HS-27A (cell line): ENCODE measurements around the gene CACNG5.
A peak's percentile ranks its signal among the peaks of the same experiment; 100 is the strongest.

Experiments
- DNase-seq: peaks from one replicate; pipeline ENCODE4 v3.0.0-alpha.2; 2012; ENCODE audit warnings: low read depth, missing footprints

The CACNG5 gene

DNA sequence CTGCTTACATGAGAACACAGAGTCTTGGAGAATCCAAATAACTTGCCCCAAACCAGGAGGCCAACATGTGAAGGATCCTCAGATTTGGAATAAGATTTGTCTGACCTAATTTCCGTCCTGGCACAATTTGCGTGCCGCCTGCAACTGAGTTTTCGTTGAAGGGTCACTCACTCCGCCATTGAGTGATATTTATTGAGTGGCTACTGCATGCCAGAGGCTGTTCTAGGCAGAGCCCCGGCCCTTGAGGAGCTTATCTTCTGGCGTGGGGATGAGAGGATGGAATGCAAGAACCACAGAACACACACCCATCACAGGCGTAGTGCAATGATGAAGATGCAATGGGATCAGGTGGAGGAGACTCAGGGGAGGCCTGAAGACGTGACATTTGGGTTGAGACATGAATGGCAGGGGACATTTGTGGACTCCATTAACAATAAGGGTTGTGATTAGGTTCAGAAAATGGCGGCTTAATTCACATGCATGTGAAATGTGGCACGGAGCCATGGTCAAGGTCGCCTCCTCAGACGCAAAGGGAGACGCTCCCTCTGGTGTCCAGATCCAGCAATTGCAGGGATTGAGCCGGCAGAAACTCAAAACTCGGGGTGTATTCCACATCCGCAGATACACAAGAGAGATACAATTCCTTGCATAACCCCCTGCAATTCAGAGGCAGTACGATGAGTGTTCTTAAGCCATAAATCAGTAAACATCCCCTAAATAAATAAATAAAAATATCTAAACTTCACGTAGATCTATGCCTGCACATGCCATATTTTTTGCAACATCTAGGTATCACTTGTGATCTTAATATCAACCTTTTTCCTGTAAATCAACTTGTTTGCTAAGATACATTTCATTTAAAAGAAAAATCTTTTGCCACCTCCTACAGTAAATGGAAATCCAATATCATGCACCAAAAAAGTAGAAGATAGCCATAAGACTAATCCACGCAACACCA lies 71.7 kb downstream of the CACNG5 start:
- DNase-seq: peak; percentile 23

DNA sequence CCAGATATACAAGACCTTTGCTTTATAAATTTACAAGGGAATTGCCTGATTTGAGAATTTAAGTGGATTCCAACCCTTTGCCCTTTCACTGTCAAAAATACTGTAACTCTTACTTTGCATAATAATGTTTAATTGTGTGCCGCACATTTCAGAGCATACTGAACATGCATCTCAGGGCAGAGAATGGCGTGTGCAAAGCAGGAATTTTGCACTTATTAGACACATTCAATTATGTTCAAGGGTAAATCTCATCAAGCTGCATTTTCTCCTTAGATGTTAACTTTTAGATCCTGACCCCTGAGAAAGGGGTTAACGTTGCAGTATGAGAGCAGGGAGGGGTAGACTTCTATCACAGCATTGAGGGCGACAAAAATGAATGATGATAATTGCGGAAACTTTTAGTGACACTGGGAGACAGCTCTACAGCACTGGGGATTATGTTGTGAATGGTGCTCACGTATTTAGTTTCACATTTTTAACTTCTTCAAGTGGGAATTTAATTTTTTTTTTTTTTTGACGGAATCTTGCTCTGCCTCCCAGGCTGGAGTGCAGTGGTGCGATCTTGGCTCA lies 75.0 kb downstream of the CACNG5 start:
- DNase-seq: no peak

DNA sequence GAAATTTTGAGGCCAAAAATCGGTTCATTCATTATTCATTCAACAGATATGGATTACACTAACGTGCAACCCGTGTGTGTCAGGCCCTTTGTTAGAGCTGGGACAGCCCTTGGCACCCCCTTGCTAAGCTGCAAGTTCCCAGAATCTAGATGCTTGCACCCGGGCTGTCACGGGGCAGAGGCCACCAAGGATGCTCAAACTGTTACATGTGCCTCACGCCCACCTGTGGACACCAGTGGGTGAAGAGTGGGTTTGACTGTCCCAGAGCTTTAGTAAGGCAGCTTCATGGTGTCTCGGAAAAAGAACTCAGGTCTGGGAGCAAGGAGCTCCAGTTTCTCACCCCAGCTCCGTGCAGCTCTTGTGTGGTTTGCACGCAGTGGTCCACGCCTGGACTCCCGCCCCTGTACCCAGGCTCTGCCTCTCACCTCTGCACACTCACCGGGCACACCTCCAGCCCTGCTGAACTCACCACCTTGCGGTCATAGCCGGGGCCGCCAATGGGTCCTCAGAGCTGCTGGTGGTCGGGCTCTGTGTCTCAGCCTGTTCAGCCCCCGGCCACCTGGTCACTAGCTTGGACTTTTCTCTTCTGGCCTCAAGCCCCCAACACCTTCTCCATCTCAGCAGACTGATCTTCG lies 75.9 kb downstream of the CACNG5 start:
- DNase-seq: no peak

DNA sequence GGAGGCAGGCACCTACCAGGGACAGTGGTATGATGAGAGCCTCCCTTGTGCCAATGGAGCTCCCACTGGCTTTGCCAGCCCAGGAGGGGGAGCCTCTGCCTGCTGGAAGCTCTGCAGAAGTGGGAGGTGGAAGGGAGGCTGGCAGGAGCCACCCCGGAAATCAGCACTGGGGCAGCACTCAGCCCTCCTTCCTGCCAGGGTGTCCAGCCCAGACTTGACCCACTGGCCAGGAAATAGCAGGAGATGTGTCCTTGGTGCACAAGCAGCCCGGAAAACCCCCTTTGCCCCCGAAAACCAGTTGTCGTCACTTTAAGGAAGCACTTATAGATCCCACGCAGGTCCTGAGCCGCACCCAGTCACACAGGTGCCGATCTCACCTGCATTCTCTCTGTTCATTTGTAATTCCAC lies 80.3 kb downstream of the CACNG5 start:
- no peak for DNase-seq

DNA sequence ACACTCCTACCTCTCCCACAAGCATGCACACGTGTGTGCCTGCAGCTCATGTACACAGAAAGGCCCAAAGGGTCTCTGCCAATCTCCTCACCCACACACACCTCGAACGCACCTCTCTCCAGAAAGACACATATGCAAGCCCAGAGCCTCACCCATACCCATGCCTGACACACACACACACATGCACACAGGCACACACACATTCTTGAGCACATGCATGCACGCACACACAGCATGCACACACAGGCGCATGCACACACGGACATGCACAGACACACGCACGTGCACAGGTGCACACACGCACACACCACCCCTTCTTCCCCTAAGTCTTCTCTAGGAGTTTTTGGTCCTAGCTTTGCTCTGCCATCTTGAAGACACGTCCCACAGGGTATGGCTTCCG lies 80.9 kb downstream of the CACNG5 start:
- DNase-seq: no peak

DNA sequence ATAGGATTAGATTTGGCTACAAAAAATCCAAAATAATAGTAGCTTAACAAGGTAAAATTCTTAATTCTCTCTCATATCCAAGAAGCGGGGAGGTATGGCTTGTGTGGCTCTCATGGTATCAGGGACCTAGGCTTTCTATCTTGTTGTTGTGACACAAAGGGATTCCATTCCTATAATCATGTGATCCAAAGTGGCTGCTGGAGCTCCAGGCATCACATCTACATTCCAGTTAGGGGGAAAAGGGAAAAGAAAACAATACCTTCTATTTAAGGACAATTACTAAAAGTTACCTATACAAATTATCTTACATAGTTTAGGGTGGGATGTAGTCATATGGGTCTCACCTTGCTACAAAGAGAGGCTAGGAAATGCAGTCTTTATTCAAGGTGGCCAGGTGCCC lies 82.0 kb downstream of the CACNG5 start:
- no peak for DNase-seq

DNA sequence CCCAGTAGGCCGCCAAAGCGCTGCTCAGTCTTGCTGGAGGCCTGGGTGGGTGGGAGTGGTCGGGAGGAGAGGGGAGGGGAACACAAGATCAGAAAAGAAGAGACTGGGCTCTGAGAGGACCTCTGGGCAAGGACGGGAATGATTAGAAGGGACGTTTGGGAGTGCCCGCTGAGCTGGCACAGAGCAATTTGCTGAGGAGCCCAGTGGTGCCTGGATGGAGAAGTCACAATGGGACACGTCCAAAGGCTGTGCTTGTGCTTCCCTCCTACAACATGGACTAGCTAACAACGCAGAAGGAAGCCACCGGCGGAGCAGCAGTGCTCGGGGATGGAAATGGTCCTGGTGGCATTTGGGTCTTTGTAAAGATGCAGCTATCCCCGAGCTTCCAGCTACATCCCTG lies 84.0 kb downstream of the CACNG5 start:
- no peak for DNase-seq

DNA sequence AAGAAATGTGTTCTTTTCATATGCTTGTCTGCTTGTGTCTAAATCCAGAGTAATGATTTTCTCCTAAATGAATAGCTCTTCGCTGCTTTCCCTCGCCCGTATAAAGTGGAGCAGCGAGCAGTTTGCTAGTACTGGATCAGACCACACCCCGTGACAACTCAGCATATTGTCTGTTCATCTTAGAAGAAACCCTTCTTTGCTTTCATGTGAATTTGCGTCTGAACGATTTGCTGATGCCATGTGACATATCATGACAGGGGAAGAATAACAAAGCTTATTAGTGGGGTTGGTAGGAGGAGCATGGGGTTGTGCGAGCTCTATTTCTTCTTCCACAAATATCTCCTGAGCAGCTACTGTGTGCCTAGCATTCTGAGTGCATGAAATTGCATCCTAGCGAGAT lies 85.5 kb downstream of the CACNG5 start:
- DNase-seq: no peak

DNA sequence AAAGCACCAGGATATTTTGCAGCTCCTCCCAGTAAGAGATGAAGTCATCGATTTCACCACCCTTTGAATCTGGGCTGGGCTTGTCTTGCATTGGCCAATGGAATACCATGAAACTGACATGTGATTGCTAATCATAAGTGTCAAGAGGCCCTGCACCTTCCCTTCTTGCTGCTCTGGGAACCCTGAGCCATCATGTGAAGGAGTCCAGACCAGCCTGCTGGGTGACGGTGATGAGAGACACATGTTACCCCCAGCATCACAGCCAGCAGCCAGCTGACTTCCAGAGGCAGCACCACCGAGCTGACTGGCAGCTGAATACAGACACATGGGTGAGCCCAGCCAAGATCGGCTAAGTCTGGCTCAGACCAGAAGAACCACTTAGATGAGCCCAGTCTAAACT lies 86.0 kb downstream of the CACNG5 start:
- DNase-seq: no peak

DNA sequence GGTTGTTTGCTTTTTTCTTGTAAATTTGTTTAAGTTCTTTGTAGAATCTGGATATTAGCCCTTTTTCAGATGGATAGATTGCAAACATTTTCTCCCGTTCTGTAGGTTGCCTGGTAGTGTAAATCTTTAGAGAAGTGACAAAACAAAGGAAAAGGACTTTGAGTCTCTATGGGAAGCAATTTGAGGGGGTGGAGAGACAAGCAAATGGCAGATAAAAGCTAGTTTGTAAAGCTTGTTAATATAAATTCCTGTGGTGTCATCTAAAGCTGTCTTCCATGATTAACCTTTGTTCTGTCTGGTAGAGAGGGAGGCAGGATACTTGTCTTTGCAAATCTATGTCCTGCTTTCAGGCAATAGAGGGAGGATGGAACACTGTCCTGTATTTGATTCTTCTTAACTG lies 89.0 kb downstream of the CACNG5 start:
- DNase-seq: no peak

DNA sequence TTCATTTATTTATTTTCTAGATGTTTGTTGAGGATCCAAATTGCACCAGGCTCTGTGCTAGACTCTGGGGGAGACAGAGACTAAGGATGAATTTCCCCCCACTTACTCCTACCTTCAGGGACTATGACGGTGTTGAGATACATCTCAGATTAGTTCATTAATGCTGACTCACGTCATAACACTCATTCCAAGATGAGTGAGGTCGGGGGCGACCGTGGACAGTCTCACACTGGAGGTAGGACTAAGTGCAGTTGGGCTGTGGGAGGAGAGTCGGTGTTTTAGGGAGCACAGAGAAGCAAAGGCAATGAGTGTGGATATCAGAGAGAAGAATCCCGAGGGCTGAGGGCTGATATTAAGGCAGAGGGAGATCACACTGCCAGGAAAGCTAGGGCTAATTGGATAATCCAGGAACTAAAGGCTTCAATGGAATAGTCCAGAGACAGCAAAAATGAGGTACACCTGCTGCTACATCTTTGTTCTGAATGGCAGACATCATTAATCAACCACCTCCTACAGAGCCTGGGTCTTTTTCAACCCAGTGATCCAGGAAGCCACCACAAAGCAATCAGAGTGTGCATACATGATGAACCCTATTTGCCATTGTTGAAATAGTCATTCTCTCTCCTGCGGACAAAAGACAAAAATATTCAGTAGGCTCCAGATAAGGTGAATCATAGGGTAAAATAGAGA lies 91.0 kb downstream of the CACNG5 start:
- no peak for DNase-seq

DNA sequence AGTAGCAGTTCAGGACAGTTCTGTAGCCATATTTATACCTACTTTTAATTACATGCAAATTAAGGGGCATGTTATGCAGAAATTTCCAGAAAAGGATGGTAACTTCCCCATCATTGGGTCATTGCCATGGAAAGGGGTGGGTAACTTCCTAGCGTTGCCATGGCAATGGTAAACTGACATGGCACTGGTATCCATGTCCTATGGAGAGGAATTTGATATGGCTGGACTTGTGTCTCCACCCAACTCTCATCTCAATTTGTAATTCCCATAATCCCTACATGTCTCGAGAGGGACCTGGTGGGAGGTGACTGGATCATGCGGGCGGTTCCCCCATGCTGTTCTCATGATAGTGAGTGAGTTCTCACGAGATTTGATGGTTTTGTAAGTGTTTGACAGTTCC lies 94.0 kb downstream of the CACNG5 start:
- no peak for DNase-seq

DNA sequence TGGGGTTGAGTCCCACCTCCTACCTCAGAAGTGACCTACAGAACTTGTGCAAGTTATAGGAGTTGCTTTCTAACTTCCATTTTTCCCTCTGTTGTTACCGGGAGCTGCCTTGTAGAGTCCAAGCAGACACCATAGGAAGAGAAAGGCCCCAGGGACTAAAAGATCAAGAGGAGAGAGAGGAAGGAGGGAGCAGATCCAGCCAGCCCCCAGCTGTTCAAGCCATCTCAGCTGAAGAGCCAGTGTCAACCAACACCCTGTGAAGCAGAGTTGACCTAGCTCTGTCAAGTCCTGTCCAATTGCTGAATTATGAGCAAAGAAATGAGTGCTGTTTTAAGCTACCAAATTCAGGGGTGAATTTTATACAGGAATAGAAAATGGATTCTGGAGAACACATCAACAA lies 94.7 kb downstream of the CACNG5 start:
- DNase-seq: no peak

DNA sequence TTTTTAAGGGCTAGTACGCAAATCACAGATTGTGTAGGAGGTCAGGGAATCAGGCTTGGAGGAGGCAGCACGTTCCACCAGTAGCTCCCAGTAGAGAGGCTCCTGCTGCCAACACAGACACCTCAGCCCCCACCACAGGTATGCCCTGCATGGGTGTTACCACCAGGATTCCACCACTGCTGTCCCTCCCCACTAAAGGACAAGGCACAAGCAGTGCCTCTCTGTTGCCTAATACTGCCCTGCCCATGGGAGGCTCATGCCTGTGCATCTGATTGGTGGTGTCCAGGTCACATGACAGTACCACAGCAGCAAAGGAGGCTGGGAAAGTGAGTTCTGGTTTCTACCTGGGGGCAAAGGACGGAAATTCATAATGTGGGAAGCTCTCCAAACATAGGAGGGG lies 96.0 kb downstream of the CACNG5 start:
- no peak for DNase-seq

DNA sequence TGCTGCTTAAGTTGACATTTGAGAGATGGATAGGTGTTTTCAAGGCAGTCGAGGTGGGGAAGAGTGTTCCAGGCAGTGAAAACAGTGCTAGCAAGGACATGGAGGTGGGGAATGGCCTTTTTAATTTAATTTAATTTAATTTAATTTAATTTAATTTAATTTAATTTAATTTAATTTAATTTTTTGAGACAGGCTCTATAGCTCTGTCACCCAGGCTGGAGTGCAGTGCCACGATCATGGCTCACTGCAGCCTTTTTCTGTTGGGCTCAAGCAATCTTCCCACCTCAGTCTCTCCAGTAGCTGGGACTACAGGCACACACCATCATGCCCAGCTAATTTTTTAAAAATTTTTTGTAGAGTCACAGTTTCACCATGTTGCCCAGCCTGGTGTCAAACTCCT lies 97.4 kb downstream of the CACNG5 start:
- no peak for DNase-seq

DNA sequence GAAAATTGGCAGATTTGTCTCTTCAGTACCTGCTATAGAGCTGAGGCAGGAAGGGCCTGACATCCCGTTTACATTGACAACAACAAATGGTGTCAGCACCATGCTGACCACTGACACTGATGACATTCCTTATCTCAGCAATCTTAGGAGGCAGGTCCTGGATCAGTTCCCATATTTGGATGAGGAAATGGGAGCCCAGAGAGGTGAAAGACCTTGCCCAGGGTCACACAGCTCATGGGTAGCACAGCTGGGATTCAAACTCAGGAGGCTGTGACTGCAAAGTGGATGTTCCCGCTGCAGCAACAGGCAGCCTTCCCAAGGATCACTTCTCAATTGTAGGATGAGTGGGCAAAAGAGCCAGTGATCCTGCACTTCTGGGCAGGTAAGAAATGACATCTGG lies 99.1 kb downstream of the CACNG5 start:
- no peak for DNase-seq
